GM19043 (cell line): Measurements from ENCODE around the gene ZFAND6.
A peak's percentile ranks its signal among the peaks of the same experiment; 100 is the strongest.
"Not testable (repeated sequence)": the region's sequence is repeated elsewhere in the genome, so short reads cannot be mapped to it uniquely, and the experiment has no call there.

Experiments used
- ATAC-seq: cut with Tn5 transposase; IDR thresholded peaks from one replicate; pipeline ENCODE4 v1.9.1; 2021; ENCODE audit warnings: low read depth; ENCODE audit not compliant: unreplicated experiment

ZFAND6 gene

DNA sequence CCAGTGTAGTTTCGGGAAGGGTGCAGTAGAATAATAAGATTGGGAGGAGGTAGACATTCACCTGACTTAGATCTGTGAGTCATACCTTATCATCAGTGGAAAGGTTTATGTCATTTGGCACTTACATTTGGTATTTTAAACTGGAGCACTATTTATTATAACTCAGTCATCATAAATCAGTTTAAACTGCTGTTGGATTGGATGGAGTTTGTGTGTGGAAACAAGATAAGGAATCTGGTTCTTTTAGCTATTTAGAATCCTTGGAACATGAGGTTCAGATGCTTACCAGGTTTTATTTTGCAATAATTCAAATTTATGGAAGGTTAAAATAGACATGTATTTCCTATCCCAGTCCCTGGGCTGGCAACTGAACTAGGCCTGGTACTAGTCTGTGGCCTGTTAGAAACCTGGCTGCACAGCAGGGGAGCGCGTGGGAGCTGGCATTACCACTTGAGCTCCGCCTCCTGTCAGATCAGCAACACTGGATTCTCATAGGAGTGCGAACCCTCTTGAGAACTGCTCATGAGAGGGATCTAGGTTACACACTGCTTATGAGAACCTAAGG is 34.5 kb downstream of the ZFAND6 start:
- ATAC-seq: no peak

DNA sequence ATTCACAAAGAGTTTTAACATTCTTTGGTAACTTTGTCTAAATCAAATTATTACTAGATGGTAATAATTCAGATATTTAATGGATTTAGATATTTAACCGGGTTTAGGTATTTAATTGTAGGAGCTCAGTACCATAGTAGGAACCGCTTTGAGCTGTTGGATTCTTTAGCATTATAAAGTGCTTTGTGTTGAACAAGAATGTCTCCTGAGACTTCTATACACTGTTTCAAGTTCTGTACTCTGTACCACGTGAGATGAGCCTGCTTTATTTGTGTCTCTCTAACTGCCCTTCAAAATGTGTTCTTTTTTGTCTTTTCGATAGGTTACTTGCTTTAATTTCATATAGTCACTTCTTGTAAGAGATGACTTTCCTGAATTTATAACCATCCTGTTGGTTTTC is 36.0 kb downstream of the ZFAND6 start:
- ATAC-seq: no peak

- no peak for ATAC-seq
These were observed 36.5 kb downstream of the ZFAND6 start for GRCh38 chr15:80095969-80096368.

- no peak for ATAC-seq
These were observed 38.9 kb downstream of the ZFAND6 start for GRCh38 chr15:80098341-80098740.

DNA sequence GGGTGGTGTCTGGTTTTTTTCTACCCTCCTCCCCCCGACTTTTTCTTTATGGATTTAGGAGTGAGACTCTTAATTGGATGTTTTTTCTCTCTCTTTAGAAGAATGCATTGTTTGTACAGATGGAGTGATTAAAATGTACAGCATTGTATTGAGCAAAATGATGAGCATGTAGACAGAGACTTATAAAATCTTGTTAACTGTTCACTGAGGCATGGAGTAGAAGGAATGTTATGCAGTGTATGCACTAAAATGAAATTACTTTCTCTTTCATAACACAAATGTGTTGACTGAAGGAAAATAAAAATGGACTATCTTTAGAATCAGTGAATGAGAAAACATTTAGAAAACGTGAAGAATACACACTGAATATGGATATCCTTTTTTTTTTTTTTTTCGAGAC is 39.8 kb downstream of the ZFAND6 start:
- ATAC-seq: peak; percentile 40

GRCh38 chr15:80099662-80100061 is 40.2 kb downstream of the ZFAND6 start:
- ATAC-seq: peak; percentile 64

DNA sequence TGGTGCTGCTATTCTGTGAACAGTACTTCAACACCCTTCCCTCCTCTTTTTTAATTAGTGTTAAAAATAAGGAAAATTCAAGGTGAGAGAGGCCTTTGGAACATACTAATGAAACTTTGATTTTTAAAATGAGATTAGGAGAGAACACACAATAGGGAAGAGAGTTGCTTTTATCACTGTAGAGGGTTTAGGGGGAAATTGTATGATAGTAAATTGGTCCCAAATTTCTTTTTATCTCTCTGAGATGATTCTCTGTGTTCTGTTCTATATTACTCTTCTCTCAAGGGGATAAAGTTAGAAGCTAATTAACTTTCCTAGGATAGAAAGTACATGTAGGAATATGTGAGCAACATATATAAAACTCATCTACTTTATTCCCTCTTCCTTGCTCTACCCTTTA is 40.8 kb downstream of the ZFAND6 start:
- no peak for ATAC-seq

GRCh38 chr15:80105193-80105592 is 45.7 kb downstream of the ZFAND6 start:
- ATAC-seq: no peak

DNA sequence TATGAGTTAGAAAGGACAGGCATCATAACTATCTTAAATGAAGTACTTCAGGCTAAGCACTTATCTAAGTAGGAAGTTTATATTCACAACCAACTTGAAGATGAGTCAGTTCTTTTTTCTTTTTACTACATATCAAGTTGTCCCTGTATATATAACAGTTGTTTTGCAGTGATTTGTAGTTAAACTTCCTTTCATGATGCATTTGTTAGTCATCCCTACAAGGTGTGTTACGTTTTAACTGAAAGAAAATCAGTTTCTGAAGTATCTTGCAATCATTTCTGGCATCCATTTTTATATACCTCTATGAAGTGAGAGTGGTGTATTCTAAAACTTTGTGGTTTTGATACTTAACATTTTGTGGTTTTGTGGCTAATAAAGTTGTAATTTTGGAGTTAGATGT is 46.1 kb downstream of the ZFAND6 start:
- ATAC-seq: no peak

GRCh38 chr15:80106051-80106450 is 46.6 kb downstream of the ZFAND6 start:
- no peak for ATAC-seq

GRCh38 chr15:80107204-80107603 is 47.7 kb downstream of the ZFAND6 start:
- no peak for ATAC-seq

- no peak for ATAC-seq
These were observed 48.3 kb downstream of the ZFAND6 start for GRCh38 chr15:80107774-80108173.

- no peak for ATAC-seq
These were observed 49.9 kb downstream of the ZFAND6 start for GRCh38 chr15:80109388-80109787.

DNA sequence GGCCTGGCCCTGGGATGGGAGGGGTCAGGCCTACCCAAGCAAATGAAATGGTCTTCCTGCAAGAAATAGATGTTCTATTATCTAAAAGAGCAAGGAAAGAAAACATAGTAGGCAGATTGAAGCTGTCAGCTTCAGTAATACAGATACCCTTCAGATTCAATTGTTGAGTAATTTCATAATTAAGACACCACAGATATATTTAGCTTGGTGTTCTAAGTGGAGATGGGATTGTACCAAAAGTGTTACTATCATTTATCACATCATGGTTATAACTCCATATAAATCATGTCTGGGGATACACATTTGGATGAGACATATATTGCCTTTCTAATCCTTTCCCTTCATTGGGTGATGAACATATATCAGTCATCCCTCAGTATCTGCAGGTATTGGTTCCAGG is 51.4 kb downstream of the ZFAND6 start:
- no peak for ATAC-seq

DNA sequence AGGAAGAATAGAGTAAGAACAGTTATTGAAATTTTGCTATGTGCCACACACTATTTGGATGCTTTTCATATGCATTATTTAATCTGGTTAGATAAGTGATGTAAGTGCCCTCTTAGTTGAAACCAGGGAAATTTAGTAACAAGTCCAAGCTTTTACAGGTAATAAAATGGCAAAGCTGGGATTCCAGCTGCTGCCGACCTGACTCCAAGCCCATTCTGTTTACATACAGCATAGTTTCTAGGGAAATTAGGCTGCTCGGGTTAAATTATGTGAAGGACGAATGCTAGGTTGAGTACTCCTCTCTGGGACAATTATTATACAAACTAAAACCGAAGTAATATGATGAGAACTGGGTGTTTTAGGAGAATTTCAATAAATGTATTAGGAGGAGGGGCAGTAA is 54.6 kb downstream of the ZFAND6 start:
- no peak for ATAC-seq

DNA sequence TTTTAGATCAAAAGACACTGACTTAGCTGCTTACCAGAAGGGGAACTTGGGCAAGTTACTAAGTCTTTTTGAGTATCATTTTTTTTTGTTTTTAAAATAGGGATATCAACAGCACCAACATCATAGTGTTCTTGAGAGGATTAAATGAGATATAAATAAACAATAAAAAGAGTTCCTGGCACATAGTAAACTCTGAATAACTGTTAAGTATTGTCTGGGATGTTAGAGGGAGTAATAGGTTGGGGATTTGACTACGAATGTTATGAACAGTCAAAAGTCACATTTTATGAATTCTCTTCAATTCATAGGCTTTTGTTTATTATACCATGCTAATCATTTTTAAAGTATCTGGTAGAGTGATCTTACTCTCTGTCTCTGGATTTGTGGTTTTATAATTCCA is 55.5 kb downstream of the ZFAND6 start:
- no peak for ATAC-seq

DNA sequence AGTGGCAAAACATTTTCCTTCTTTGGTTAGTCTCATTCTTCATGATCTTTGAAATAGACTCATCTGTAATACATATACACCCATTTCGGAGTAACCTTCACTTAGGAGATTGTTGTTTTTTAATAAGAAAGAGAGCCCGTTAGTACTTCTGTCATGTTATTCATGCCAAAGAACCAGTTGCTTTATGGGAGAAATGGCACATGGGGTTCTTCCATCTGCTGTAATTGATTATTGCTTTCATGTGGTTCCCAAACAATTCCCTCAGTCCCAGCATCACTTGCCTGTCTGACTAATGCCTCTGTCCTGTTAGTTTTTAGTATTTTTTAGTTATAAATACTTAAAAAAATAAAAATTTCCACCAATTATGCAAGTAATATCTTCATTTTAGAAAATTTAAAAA is 59.5 kb downstream of the ZFAND6 start:
- ATAC-seq: no peak

DNA sequence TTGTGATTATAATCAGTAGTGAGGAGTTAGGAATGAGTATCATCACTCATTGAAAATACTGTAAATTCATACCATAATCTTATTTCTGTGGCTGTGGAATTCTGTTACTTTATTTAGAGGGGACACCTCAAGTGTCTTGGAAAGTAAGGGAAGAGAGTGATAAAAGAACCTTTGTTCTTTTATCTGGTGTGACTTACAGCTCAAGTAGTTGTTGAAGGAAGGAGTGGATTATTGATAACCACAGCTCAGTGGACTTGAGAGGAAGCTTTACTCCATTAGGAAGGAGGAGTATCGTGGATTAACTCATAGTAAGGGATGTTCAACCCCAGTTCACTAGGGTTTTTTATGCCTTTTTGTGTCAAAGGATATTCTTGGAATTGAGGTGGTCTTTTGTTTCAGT is 61.2 kb downstream of the ZFAND6 start:
- ATAC-seq: no peak

- ATAC-seq: no peak
These were observed 62.1 kb downstream of the ZFAND6 start for GRCh38 chr15:80121546-80121945.

DNA sequence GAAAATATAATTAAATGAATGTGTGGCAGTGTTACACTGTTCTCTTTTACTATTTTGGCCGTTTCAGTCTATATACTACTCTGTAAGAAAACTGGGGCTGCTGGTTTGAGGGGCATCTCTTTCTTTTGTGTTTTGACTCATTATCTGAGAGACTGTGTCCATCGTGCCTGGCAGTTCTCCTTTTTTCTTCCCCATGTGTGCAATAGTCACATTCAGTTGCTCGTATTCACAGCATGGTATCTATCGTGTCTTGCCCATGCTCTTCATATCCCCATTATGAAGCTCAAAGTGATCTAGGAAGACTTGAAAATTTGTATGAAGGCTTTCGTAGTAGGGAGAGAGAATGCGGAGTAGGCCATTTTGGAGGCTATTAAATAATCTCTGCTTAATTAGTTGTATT is 63.6 kb downstream of the ZFAND6 start:
- ATAC-seq: no peak

DNA sequence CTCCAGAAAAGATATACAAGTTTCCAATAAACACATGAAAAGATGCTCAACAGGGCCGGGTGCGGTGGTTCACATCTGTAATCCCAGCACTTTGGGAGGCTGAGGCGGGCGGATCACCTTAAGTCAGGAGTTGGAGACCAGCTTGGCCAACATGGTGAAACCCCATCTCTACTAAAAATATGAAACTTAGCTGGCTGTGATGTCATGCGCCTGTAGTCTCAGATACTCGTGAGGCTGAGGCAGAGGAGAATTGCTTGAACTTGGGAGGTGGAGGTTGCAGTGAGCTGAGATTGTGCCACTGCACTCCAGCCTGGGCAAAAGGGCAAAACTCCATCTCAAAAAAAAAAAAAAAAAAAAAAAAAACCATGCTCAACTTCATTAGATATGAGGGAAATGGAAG is 67.8 kb downstream of the ZFAND6 start:
- ATAC-seq: not testable (repeated sequence)

DNA sequence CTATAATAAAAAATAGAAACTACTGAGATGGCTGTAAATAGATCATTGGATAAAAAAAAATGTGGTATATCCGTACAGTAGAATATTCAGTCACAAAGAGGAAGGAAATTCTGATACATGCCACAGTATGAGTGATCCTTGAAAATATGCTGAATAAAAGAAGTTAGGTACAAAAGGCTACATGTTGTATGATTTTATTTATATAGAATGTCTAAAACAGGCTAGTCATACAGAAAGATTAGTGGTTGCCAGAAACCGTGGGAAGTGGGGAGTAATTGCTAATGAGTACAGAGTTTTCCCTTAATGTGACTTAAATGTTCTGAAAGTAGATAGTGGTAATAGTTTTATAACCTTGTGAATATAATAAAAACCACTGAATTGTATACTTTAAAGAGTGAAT is 68.4 kb downstream of the ZFAND6 start:
- no peak for ATAC-seq

DNA sequence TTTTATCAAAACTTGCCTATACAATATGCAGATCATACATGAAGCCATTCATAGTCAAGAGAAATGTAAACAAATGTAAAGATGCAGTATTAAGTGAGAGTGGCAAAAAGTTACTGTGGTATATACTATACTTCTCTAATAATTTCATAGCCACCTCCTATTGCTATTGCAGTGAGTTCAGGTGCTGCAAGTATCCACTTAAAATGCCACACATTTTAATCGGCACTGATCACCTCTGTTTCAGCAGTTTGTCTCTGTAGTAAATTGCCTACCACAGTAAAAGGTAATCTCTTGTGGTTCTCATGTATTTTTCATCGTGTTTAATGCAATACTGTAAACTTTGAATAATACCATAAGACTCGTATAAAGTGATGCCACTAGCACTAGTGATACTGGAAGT is 72.9 kb downstream of the ZFAND6 start:
- no peak for ATAC-seq
